ENCODE measurements around the gene MPO.

The MPO gene

DNA sequence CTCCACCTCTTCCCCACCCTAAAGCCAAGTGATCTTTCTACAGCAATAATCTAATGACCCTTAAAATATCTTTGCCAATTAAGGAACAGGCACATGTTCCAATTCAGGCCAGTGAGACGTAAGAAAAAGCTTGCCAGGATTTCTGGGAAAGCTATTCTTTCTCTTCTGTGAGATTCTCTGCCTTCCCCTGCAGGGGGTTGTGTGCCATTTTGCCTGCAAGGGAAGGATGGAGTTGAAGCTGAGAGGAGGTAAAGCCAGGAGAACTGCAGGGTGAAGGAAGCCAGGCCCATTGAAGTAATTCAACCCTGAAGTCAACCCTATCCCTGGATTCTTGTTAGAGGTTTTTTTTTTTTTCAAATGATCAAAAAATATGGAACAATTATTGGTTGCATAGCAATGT is 51.4 kb downstream of the MPO start:
- DNase-seq = no peak

DNA sequence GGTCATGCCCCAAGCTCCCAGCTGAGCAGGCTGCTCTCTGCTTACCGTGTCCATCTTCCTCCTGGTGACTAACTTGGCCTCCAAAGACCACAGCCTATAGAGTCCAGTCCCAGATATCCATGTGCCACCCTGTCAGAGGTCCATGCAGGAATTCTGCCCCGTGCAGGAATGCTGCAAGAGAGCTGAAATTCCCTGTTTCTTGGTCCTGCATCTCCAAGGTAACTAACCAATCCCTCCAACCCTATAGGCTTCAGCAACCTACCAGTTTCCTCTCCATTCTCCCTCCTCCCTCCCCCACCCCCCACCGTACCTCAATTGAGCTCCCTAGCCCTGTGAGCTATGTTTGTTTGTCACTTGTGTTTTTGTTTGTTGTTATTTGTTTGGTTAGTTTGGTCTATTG is 52.1 kb downstream of the MPO start:
- no peak for DNase-seq

DNA sequence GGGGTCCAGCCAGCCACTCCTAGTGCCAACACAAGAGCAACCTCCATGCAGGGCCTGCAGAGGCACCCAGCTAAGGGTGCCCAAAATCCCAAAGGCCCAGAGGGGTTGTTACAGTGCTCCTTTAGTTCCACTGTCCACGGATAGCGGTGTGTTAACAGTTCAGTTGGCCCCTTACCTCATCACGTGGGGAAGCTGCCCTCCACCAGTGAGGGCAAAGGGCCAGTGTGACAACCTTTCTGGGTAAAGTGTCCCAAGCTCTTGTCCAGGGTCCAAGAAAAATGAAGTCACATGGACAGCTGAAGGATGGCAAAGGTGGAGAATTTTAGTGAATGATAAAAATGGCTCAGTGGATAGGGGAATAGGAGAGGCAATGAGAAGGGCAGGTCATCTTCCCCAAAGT is 53.0 kb downstream of the MPO start:
- DNase-seq = no peak

DNA sequence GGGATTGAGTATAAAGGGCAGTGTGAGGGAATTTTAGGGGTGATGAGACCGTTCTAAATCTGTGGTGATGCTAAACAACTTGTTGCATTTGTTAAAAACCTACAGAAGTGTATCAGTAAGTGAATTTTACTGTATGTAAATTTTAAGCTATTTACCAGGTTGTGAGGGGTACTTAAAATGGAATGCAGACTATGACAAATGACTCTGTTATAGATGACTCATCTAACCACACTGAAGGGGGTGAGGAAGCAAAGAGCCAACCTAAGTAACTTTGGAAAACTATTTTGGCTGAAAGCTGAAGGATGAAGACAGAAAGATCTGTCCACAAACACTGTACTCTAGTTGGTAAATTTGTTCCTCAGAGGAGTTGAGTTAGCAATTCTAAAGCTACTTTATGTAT is 56.4 kb downstream of the MPO start:
- DNase-seq = no peak

Measured in left hindlimb (tissue), 1 donor.